WTC11 (cell line): ENCODE measurements around the gene ARHGEF10L. TPM values are rescaled to one million over a fixed set of nuclear protein-coding genes. Genes with fewer than 3 reads are reported as not detected.

Experiments
- ATAC-seq: fragments of 200-7000 bp; cut with Tn5 transposase; 2 replicates; pipeline ENCODE4 v1.10.0; 2021; ENCODE audit warnings: mild to moderate bottlenecking, moderate library complexity
- CTCF ChIA-PET: fragments of 300-600 bp; sonication (Branson Sonifier 250); formaldehyde crosslinking; loops from one replicate; lab custom pipeline; 2021; ENCODE audit warnings: antibody characterized with exemption; lab: Charles Lee
- POLR2A ChIA-PET: fragments of 350-600 bp; sonication (Branson Sonifier 250); formaldehyde crosslinking; loops from one replicate; lab custom pipeline; 2021; ENCODE audit warnings: antibody characterized with exemption; lab: Charles Lee
- DNase-seq: peaks from one replicate; pipeline ENCODE4 v3.0.0; 2021; ENCODE audit warnings: low spot score
- H3K27ac Mint-ChIP-seq: 2 replicates; pipeline ENCODE4 v1.8.0; 2021; ENCODE audit warnings: mixed read lengths
- H3K27me3 Mint-ChIP-seq: 2 replicates; pipeline ENCODE4 v1.8.0; 2021; ENCODE audit warnings: low read depth, mild to moderate bottlenecking, moderate library complexity, mixed read lengths
- H3K36me3 Mint-ChIP-seq: 2 replicates; pipeline ENCODE4 v1.8.0; 2021; ENCODE audit warnings: mixed read lengths
- H3K4me1 Mint-ChIP-seq: 2 replicates; pipeline ENCODE4 v1.8.0; 2022; ENCODE audit warnings: mixed read lengths
- H3K4me3 Mint-ChIP-seq: 2 replicates; pipeline ENCODE4 v1.8.0; 2021; ENCODE audit warnings: mild to moderate bottlenecking, moderate library complexity, mixed read lengths
- H3K9me3 Mint-ChIP-seq: 2 replicates; pipeline ENCODE4 v1.8.0; 2021; ENCODE audit warnings: mixed read lengths
- ETV6 ChIP-seq: sonication (generic); formaldehyde crosslinking; IDR thresholded peaks from 2 replicates; pipeline ENCODE4 v1.8.1; 2022; ENCODE audit warnings: mild to moderate bottlenecking, missing genetic modification reagents
- JUN ChIP-seq: sonication (generic); formaldehyde crosslinking; IDR thresholded peaks from 2 replicates; pipeline ENCODE4 v1.8.0; 2023; ENCODE audit warnings: mild to moderate bottlenecking, missing genetic modification reagents
- NR1H2 ChIP-seq: sonication (generic); formaldehyde crosslinking; IDR thresholded peaks from 2 replicates; pipeline ENCODE4 v1.9.0; 2021; ENCODE audit warnings: mild to moderate bottlenecking, moderate library complexity, missing genetic modification reagents
- NR2C2 ChIP-seq: sonication (generic); formaldehyde crosslinking; IDR thresholded peaks from 2 replicates; pipeline ENCODE4 v1.8.0; 2022; ENCODE audit warnings: mild to moderate bottlenecking, missing genetic modification reagents
- PRRX2 ChIP-seq: fragments of 250-450 bp; sonication (Bioruptor Pico); IDR thresholded peaks from 2 replicates; pipeline ENCODE4 v1.8.0; 2021; ENCODE audit warnings: mild to moderate bottlenecking
- RELA ChIP-seq: sonication (generic); formaldehyde crosslinking; IDR thresholded peaks from 2 replicates; pipeline ENCODE4 v1.8.1; 2022; ENCODE audit warnings: missing genetic modification reagents, mild to moderate bottlenecking, borderline replicate concordance
- SOX15 ChIP-seq: fragments of 250-450 bp; sonication (Bioruptor Pico); IDR thresholded peaks from 2 replicates; pipeline ENCODE4 v1.9.0; 2021; ENCODE audit warnings: mild to moderate bottlenecking
- TP53 ChIP-seq: sonication (generic); formaldehyde crosslinking; IDR thresholded peaks from 2 replicates; pipeline ENCODE4 v1.8.1; 2023; ENCODE audit warnings: mild to moderate bottlenecking, missing genetic modification reagents
- ZBTB21 ChIP-seq: sonication (generic); formaldehyde crosslinking; IDR thresholded peaks from 2 replicates; pipeline ENCODE4 v1.8.1; 2023; ENCODE audit warnings: mild to moderate bottlenecking, missing genetic modification reagents, borderline replicate concordance
- ZNF423 ChIP-seq: fragments of 250-450 bp; sonication (Bioruptor Pico); IDR thresholded peaks from 2 replicates; pipeline ENCODE4 v2.1.2; 2022; ENCODE audit warnings: mild to moderate bottlenecking, moderate library complexity
- total RNA-seq: library from RNA; stranded (reverse); gene quantifications from 3 replicates; pipeline ENCODE4 v1.2.3, GENCODE V29; 2021
- TF ChIP-seq, protein P1 (sequence below): sonication (generic); formaldehyde crosslinking; IDR thresholded peaks from 2 replicates; pipeline ENCODE4 v1.8.0; 2022; ENCODE audit warnings: mild to moderate bottlenecking, missing genetic modification reagents
- TF ChIP-seq, protein P2 (sequence below): sonication (generic); formaldehyde crosslinking; IDR thresholded peaks from 2 replicates; pipeline ENCODE4 v1.8.1; 2022; ENCODE audit warnings: mild to moderate bottlenecking, moderate library complexity, missing genetic modification reagents
- TF ChIP-seq, protein P3 (sequence below): fragments of 250-450 bp; sonication (Bioruptor Pico); IDR thresholded peaks from 2 replicates; pipeline ENCODE4 v1.9.0; 2021; ENCODE audit warnings: mild to moderate bottlenecking
- TF ChIP-seq, protein P4 (sequence below): fragments of 250-450 bp; sonication (Bioruptor Pico); IDR thresholded peaks from 2 replicates; pipeline ENCODE4 v1.9.0; 2021; ENCODE audit warnings: moderate library complexity, mild to moderate bottlenecking, inconsistent platforms, borderline replicate concordance
- TF ChIP-seq, protein P5 (sequence below): fragments of 250-450 bp; sonication (Bioruptor Pico); IDR thresholded peaks from 2 replicates; pipeline ENCODE4 v1.8.0; 2021; ENCODE audit warnings: mild to moderate bottlenecking
- TF ChIP-seq, protein P6 (sequence below): sonication (generic); formaldehyde crosslinking; IDR thresholded peaks from 2 replicates; pipeline ENCODE4 v1.8.1; 2023; ENCODE audit warnings: mild to moderate bottlenecking, missing genetic modification reagents
- TF ChIP-seq, protein P7 (sequence below): sonication (generic); formaldehyde crosslinking; IDR thresholded peaks from 2 replicates; pipeline ENCODE4 v1.8.1; 2022; ENCODE audit warnings: low read depth, mild to moderate bottlenecking, moderate library complexity, missing genetic modification reagents, borderline replicate concordance
- TF ChIP-seq, protein P8 (sequence below): sonication (generic); formaldehyde crosslinking; IDR thresholded peaks from 2 replicates; pipeline ENCODE4 v1.8.1; 2023; ENCODE audit warnings: mild to moderate bottlenecking, missing genetic modification reagents
- TF ChIP-seq, protein P9 (sequence below): sonication (generic); formaldehyde crosslinking; IDR thresholded peaks from 2 replicates; pipeline ENCODE4 v1.8.1; 2022; ENCODE audit warnings: mild to moderate bottlenecking, missing genetic modification reagents, moderate library complexity, borderline replicate concordance
- TF ChIP-seq, protein P10 (sequence below): sonication (generic); formaldehyde crosslinking; IDR thresholded peaks from 2 replicates; pipeline ENCODE4 v1.8.0; 2022; ENCODE audit warnings: missing genetic modification reagents

The ARHGEF10L gene
- total RNA-seq, 1 experiment from 2014 or later: 34.4 TPM

DNA sequence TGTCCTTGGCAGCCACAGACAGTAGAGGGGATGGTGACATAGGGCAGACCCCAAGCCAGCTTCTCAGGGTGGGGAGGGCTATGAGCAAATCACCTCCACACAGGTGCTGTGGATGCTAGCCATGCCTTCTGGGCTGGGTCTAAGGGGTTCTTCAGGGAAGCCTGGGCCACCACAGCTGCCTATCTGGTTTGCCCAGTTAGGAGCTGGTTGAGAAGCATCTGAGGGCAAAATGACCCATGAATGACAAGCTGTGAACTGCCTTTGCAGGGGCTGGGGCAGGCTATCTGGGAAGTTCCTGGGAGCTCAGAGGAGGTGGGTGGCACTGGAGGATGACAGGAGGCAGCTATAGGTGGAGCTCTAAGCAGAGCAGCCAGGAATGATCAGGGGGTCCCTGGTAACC is 10.1 kb upstream of the ARHGEF10L start:
- TF ChIP-seq, protein P1, sequence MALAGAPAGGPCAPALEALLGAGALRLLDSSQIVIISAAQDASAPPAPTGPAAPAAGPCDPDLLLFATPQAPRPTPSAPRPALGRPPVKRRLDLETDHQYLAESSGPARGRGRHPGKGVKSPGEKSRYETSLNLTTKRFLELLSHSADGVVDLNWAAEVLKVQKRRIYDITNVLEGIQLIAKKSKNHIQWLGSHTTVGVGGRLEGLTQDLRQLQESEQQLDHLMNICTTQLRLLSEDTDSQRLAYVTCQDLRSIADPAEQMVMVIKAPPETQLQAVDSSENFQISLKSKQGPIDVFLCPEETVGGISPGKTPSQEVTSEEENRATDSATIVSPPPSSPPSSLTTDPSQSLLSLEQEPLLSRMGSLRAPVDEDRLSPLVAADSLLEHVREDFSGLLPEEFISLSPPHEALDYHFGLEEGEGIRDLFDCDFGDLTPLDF (CRISPR knock-in tag): no peak
- TF ChIP-seq, protein P2, sequence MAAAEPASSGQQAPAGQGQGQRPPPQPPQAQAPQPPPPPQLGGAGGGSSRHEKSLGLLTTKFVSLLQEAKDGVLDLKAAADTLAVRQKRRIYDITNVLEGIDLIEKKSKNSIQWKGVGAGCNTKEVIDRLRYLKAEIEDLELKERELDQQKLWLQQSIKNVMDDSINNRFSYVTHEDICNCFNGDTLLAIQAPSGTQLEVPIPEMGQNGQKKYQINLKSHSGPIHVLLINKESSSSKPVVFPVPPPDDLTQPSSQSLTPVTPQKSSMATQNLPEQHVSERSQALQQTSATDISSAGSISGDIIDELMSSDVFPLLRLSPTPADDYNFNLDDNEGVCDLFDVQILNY (CRISPR knock-in tag): no peak
- TF ChIP-seq, protein P3, sequence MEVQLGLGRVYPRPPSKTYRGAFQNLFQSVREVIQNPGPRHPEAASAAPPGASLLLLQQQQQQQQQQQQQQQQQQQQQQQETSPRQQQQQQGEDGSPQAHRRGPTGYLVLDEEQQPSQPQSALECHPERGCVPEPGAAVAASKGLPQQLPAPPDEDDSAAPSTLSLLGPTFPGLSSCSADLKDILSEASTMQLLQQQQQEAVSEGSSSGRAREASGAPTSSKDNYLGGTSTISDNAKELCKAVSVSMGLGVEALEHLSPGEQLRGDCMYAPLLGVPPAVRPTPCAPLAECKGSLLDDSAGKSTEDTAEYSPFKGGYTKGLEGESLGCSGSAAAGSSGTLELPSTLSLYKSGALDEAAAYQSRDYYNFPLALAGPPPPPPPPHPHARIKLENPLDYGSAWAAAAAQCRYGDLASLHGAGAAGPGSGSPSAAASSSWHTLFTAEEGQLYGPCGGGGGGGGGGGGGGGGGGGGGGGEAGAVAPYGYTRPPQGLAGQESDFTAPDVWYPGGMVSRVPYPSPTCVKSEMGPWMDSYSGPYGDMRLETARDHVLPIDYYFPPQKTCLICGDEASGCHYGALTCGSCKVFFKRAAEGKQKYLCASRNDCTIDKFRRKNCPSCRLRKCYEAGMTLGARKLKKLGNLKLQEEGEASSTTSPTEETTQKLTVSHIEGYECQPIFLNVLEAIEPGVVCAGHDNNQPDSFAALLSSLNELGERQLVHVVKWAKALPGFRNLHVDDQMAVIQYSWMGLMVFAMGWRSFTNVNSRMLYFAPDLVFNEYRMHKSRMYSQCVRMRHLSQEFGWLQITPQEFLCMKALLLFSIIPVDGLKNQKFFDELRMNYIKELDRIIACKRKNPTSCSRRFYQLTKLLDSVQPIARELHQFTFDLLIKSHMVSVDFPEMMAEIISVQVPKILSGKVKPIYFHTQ: no peak
- TF ChIP-seq, protein P4, sequence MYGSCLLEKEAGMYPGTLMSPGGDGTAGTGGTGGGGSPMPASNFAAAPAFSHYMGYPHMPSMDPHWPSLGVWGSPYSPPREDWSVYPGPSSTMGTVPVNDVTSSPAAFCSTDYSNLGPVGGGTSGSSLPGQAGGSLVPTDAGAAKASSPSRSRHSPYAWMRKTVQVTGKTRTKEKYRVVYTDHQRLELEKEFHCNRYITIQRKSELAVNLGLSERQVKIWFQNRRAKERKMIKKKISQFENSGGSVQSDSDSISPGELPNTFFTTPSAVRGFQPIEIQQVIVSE: no peak
- TF ChIP-seq ETV6 (CRISPR knock-in tag) (no peak), PRRX2 (CRISPR knock-in tag) (no peak), JUN (CRISPR knock-in tag) (no peak), NR1H2 (CRISPR knock-in tag) (no peak), NR2C2 (CRISPR knock-in tag) (no peak), ZNF423 (CRISPR knock-in tag) (no peak), SOX15 (CRISPR knock-in tag) (no peak), RELA (CRISPR knock-in tag) (no peak), ZBTB21 (no peak), TP53 (CRISPR knock-in tag) (no peak)
- TF ChIP-seq, protein P5, sequence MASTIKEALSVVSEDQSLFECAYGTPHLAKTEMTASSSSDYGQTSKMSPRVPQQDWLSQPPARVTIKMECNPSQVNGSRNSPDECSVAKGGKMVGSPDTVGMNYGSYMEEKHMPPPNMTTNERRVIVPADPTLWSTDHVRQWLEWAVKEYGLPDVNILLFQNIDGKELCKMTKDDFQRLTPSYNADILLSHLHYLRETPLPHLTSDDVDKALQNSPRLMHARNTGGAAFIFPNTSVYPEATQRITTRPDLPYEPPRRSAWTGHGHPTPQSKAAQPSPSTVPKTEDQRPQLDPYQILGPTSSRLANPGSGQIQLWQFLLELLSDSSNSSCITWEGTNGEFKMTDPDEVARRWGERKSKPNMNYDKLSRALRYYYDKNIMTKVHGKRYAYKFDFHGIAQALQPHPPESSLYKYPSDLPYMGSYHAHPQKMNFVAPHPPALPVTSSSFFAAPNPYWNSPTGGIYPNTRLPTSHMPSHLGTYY (CRISPR knock-in tag): no peak
- TF ChIP-seq, protein P6, sequence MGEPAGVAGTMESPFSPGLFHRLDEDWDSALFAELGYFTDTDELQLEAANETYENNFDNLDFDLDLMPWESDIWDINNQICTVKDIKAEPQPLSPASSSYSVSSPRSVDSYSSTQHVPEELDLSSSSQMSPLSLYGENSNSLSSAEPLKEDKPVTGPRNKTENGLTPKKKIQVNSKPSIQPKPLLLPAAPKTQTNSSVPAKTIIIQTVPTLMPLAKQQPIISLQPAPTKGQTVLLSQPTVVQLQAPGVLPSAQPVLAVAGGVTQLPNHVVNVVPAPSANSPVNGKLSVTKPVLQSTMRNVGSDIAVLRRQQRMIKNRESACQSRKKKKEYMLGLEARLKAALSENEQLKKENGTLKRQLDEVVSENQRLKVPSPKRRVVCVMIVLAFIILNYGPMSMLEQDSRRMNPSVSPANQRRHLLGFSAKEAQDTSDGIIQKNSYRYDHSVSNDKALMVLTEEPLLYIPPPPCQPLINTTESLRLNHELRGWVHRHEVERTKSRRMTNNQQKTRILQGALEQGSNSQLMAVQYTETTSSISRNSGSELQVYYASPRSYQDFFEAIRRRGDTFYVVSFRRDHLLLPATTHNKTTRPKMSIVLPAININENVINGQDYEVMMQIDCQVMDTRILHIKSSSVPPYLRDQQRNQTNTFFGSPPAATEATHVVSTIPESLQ (CRISPR knock-in tag): no peak
- TF ChIP-seq, protein P7, sequence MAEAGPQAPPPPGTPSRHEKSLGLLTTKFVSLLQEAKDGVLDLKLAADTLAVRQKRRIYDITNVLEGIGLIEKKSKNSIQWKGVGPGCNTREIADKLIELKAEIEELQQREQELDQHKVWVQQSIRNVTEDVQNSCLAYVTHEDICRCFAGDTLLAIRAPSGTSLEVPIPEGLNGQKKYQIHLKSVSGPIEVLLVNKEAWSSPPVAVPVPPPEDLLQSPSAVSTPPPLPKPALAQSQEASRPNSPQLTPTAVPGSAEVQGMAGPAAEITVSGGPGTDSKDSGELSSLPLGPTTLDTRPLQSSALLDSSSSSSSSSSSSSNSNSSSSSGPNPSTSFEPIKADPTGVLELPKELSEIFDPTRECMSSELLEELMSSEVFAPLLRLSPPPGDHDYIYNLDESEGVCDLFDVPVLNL (CRISPR knock-in tag): no peak
- TF ChIP-seq, protein P8, sequence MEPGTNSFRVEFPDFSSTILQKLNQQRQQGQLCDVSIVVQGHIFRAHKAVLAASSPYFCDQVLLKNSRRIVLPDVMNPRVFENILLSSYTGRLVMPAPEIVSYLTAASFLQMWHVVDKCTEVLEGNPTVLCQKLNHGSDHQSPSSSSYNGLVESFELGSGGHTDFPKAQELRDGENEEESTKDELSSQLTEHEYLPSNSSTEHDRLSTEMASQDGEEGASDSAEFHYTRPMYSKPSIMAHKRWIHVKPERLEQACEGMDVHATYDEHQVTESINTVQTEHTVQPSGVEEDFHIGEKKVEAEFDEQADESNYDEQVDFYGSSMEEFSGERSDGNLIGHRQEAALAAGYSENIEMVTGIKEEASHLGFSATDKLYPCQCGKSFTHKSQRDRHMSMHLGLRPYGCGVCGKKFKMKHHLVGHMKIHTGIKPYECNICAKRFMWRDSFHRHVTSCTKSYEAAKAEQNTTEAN: no peak
- TF ChIP-seq, protein P9, sequence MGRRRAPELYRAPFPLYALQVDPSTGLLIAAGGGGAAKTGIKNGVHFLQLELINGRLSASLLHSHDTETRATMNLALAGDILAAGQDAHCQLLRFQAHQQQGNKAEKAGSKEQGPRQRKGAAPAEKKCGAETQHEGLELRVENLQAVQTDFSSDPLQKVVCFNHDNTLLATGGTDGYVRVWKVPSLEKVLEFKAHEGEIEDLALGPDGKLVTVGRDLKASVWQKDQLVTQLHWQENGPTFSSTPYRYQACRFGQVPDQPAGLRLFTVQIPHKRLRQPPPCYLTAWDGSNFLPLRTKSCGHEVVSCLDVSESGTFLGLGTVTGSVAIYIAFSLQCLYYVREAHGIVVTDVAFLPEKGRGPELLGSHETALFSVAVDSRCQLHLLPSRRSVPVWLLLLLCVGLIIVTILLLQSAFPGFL (CRISPR knock-in tag): no peak
- TF ChIP-seq, protein P10, sequence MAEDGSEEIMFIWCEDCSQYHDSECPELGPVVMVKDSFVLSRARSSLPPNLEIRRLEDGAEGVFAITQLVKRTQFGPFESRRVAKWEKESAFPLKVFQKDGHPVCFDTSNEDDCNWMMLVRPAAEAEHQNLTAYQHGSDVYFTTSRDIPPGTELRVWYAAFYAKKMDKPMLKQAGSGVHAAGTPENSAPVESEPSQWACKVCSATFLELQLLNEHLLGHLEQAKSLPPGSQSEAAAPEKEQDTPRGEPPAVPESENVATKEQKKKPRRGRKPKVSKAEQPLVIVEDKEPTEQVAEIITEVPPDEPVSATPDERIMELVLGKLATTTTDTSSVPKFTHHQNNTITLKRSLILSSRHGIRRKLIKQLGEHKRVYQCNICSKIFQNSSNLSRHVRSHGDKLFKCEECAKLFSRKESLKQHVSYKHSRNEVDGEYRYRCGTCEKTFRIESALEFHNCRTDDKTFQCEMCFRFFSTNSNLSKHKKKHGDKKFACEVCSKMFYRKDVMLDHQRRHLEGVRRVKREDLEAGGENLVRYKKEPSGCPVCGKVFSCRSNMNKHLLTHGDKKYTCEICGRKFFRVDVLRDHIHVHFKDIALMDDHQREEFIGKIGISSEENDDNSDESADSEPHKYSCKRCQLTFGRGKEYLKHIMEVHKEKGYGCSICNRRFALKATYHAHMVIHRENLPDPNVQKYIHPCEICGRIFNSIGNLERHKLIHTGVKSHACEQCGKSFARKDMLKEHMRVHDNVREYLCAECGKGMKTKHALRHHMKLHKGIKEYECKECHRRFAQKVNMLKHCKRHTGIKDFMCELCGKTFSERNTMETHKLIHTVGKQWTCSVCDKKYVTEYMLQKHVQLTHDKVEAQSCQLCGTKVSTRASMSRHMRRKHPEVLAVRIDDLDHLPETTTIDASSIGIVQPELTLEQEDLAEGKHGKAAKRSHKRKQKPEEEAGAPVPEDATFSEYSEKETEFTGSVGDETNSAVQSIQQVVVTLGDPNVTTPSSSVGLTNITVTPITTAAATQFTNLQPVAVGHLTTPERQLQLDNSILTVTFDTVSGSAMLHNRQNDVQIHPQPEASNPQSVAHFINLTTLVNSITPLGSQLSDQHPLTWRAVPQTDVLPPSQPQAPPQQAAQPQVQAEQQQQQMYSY (CRISPR knock-in tag): no peak
- TF ChIP-seq, all 79 proteins: peak for 0
- H3K4me1 Mint-ChIP-seq: peaks cover 49% of the 10 kb centered on the region

More for the DNA sequence above, 10.1 kb upstream of the ARHGEF10L start:
- Mint-ChIP-seq H3K9me3 (no peaks in the 10 kb centered on the region), H3K27me3 (peaks cover 4% of the 10 kb centered on the region; the same call in 1 of the 2 replicates), H3K27ac (no peak overlapping the region), H3K36me3 (no peaks in the 10 kb centered on the region), H3K4me3 (no peak overlapping the region)
- DNase-seq (no peak), ATAC-seq (no peak)
- ChIA-PET POLR2A (interaction anchor here (0.6 kb wide), 1 partner anchor 16 kb away, joined by 7 read pairs; no protein-coding TSS in a partner anchor), CTCF (interaction anchor here (0.6 to 6.8 kb wide), 11 partner anchors 9 to 64 kb away, joined by 3 to 41 read pairs (median 4); no protein-coding TSS in a partner anchor)
